DND-41 (cell line): ENCODE measurements around the gene ARMC7.

ENCODE experiments used
- EZH2 ChIP-seq: IDR thresholded peaks from 3 replicates; pipeline ENCODE4 v1.6.1; 2012; ENCODE audit warnings: borderline replicate concordance, low read depth, mild to moderate bottlenecking, moderate library complexity, low read length, inconsistent platforms; ENCODE audit not compliant: severe bottlenecking
- TF ChIP-seq, protein P1 (sequence below): IDR thresholded peaks from 2 replicates; pipeline ENCODE4 v1.5.1; 2012; ENCODE audit warnings: borderline replicate concordance, low read length, moderate library complexity, mild to moderate bottlenecking; ENCODE audit not compliant: poor library complexity, severe bottlenecking; ENCODE audit errors: extremely low read depth

GRCh38 chr17:75125984-75126383 lies 16.2 kb downstream of the ARMC7 start:
- no peak for TF ChIP-seq EZH2
- TF ChIP-seq, protein P1, sequence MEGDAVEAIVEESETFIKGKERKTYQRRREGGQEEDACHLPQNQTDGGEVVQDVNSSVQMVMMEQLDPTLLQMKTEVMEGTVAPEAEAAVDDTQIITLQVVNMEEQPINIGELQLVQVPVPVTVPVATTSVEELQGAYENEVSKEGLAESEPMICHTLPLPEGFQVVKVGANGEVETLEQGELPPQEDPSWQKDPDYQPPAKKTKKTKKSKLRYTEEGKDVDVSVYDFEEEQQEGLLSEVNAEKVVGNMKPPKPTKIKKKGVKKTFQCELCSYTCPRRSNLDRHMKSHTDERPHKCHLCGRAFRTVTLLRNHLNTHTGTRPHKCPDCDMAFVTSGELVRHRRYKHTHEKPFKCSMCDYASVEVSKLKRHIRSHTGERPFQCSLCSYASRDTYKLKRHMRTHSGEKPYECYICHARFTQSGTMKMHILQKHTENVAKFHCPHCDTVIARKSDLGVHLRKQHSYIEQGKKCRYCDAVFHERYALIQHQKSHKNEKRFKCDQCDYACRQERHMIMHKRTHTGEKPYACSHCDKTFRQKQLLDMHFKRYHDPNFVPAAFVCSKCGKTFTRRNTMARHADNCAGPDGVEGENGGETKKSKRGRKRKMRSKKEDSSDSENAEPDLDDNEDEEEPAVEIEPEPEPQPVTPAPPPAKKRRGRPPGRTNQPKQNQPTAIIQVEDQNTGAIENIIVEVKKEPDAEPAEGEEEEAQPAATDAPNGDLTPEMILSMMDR: no peak
